Midbrain (tissue), 1 donor: ENCODE results near the gene PPL.
"Not testable (repeated sequence)": the region's sequence is repeated elsewhere in the genome, so short reads cannot be mapped to it uniquely, and the experiment has no call there.

ENCODE experiments used
- DNase-seq: peaks from one replicate; lab custom pipeline; 2025; lab: John Stamatoyannopoulos, UW

PPL gene

DNA sequence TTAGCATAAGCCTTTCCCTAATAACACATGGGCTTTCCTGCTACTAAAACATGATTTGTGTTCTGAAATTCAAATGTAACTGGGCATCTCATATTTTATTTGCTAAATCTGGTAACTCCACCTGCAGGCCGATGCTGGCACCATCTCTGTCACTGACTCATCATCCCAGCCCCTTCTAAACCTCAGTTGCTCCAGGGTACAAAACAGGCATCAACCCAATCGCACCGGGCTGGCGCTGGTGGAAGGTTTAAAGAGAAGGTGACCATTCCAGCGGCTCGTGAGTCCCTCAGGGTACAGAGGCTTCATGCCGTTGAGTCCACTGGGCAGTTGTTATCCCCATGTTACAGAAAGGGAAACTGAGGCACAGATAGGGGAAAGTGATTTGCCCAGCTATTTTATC, 27.1 kb downstream of the PPL start:
- DNase-seq: no peak

- DNase-seq: no peak
These were observed 28.0 kb downstream of the PPL start for GRCh38 chr16:4908854-4909401.

DNA sequence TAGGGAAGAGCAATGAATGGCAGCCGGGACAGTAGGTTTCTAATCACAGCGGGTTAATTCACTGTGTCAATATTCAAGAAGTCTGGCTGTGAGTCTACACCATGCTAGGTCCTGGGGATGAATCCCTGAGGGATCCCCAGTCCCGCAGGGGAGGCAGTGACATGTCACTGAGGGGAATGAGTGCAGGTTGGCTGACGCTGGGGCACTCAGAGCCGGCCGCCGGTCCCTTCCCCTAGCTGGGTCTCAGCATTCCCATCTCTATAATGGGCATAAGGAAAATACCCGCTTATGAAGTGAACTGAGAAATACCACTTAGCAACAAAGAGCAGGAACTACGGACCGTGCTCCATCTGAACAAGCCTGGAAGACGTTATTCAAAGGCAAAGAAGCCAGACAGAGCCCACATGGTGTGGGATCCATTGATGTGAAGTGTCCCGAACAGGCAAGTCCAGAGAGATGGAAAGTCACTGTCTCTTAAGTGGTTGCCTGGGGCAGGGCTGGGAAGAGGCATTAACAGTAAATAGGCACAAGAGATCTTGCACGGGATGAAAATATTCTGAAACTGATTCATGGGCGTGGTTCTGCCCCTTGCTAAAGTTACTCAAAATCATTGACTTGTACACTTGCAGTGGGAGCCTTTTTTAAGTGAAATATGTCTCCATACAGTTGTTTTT, 31.9 kb downstream of the PPL start:
- DNase-seq: no peak

DNA sequence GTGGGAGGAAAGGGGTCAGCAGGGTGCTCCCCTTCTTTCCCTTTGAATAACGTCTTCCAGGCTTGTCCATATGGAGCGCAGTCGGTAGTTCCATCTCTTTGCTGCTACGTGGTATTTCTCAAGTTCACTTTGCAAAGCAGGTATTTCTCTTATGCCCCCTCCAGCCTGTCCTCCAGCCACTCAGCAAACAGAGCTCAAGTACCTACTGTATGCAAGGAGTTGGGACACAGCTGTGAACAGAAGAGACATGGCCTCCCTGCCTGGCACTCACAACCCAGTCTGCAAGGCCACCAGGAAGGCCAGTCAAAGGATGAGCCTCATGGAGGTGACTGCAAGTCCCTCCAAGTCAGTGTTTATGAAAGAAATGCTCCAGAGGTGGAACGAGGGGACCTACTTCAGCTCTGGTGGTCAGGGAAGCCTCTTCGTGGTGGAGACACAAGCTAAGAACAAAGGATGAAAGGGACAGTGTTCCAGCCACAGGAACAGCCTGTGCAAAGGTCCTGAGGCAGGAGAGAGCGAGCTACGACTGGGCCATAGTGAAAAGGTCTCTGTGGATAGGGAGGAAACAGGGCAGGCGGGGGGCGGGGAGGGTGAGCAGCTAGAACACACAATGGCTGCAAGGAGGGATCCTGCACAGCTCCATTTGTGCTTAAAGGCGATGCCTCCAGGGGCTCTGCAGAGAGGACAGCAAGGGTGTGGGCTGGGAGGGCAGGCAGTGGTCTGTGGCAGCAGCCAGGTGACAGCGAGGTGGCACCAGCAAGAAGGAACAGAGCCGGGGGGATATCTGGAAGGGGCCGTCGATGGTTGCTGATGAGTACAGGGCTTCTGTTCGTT, 32.6 kb downstream of the PPL start:
- no peak for DNase-seq

DNA sequence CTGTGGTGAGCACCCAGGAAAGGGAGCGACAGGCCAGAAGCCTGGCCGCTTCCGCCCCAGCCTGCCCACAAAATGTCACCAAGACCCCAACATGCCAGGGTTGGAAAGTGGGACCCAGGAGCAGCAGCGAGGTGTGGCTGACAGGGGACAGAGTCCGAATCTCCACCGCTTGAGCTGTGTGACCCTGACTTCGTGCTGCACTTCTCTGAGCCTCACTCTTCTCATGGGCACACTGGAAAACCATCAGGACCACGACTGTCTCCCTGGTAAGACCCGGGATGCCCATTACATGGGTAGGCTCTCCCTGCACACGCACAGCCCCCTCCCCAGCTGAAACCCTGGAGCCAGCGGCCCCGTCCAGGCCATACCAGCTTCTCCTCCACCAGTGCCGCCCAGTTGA, 34.9 kb downstream of the PPL start:
- no peak for DNase-seq

DNA sequence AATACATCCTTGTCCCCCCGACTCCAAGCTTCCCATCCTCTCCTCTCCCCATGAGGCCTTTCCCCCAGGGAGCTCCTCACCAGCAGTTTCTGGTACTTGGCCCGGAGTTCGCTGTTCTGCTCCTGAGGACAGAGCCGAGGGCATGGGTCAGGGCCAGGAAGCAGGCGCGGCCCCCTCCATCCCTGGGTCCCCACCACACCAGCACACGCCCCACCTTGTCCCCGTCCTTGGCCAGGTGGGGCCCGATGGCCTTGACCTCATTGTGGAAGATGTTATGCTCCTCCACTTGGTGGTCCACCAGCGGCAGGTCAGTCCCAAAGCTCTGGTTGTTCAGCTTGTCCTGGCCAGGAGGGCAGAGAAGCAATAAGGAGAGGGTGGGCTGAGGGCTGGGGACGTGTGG, 36.2 kb downstream of the PPL start:
- no peak for DNase-seq

GRCh38 chr16:4900036-4900435, 36.9 kb downstream of the PPL start:
- DNase-seq: no peak

DNA sequence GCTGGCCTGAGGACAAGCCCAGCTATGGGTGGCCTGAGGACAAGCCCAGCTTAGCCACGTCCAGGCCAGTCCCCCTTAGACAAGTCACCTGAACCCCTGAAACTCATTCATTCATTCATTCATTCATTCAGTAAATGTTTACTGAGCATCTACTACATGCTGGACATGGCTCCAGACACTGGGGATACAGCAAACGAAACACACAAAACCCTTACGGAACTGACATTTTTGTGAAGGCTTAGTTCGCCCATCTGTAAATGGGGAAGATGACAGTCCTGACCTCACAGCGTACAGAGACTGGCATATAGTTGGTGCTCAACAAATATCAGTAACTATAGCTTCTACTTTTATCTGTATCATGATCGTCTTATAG, 37.5 kb downstream of the PPL start:
- DNase-seq: no peak

DNA sequence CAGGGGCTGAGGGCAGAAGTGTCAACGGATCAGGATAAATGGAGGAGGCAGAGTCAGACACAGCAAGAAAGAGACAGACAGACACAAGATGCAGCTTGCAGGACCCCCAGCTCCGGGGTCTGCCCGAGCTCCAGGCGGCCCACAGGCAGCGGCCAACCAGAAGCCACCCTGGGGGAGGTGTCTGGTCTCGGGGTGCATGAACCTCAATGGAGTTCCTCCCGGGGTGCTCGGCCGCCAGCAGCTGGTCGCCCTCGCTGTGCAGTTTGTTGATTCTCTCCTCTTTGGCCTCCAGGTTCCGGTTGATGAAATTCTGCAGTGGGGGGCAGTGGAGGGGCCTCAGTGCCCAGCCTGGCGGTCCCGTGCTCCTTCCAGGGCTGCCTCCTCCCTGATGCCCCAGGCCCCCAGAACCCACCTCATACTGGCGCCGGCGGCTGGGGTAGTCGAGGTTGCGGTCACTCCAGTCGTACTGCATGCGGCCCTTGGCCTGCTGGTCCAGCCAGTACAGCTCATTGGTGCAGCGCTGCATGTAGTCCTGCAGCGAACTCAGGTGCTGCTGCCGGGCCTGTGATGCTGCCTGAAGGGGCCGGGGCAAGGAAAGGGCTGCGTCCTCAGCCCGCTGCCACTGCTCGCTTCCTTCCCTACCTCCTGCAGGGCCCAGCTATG, 38.0 kb downstream of the PPL start:
- DNase-seq: no peak

GRCh38 chr16:4897328-4897727, 39.6 kb downstream of the PPL start:
- no peak for DNase-seq

DNA sequence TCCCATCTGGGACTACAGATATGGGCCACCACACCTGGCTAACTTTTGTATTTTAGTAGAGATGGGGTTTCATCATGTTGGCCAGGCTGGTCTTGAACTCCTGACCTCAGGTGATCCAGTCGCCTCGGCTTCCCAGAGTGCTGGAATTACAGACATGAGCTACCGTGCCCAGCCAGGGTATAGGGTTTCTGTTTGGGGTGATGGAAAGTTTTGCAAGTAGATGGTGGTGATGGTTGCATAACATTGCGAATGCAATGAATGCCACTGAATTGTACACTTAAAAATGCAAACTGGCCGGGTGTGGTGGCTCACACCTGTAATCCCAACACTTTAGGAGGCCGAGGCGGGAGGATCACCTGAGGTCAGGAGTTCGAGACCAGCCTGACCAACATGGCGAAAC, 40.2 kb downstream of the PPL start:
- DNase-seq: not testable (repeated sequence)

DNA sequence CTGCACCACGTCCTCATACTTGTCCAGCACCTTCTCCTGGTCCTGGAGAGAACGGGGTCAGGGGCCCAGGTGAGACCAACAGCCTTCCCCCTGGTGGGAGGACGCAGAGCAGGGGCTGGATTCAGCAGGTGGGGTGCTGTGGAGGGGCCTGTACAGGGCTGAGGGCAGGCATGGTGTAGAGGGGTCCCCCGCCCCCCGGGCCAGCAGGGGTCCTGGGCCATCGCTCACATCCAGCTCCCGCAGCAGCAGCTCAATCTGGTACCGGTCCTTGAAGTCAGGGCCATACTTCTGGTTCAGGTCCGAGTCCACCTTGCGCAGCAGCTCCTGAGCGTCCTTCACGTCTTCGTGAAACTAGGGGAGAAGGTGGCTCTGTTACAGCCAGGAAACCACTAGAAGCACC, 41.6 kb downstream of the PPL start:
- no peak for DNase-seq

DNA sequence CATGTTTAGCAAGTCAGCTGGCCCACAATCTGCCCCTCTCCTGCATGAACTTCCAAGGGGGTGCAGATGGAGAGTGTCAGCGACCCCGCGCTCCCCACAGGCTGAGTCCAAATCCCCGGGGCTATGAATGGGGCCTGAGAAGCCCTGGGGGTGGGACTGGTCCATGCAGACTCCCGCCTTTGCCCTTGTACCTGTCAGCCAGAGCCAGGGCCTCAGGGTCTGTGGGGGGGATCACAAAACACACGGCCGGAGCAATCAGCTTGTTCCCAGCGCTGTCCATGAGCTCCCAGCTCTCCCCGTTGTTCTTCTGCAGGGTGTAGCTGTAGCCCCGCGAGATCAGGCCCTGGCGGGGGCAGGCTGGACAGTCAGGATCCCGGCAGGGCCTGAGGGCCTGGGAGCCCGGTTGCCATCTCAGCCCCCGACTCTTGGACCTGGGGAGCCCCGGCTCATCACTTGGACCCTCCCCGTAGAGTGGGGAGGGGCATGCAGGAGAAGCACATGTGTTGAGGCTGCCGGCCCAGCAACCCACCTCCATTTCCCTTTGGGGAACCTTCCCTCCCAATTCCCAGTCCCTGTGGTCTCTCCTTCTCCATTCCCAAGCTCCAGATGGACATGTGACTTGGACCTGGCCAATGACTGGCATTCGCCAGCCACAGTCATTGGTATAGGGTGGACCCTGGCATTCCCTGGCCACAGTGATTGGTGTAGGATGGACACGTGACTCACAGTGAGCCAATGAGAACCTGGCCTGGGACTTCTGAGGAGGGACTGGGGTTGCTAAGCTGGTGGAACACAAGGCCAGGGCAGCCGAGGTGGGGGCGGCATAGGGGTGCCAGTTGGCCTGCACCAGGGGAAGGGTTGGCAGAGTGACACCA, 42.4 kb downstream of the PPL start:
- DNase-seq: no peak

GRCh38 chr16:4893103-4893862, 43.7 kb downstream of the PPL start:
- no peak for DNase-seq

DNA sequence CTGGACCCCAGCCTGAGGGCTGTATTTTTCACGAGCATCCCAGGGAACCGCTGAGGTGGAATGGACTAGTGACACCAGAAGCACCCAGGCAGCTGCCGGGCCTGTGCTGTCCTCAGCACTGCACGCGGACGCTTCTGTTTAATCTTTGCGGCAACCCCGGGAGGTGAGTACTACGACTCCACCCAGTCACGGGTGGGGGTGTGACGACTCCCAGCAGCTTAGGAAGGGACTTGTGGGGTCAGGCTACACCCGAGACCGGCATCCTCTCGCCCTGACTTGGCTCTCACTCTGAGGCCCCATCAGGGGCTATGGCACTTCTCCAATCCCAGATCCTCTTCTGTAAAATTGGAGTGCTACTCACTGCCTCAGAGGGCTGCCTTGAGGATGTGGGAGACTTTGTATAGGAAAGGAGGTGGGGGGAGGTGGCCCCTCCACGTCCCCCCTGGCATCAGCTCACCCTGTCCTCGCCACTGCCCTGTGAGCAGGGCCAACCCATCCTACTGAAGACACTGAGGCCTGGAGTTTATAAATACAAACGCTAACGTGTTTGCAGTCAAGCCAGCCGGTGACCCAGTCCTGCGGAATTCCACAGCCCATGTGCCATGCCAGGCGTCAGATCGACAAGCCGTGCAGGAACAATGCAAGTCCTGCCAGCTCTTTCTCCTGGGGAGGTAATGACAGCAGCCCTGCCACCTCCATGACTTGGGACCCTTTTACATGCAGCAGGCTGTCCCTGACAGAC, 44.4 kb downstream of the PPL start:
- DNase-seq: no peak

GRCh38 chr16:4891886-4892216, 45.1 kb downstream of the PPL start:
- DNase-seq: no peak

GRCh38 chr16:4891097-4891885, 45.7 kb downstream of the PPL start:
- no peak for DNase-seq

GRCh38 chr16:4890686-4891085, 46.3 kb downstream of the PPL start:
- no peak for DNase-seq

GRCh38 chr16:4890026-4890425, 46.9 kb downstream of the PPL start:
- DNase-seq: no peak
